Endothelial cell of umbilical vein (primary cell): Measurements from ENCODE around the gene KCTD11. TPM values are rescaled to one million over a fixed set of nuclear protein-coding genes. Genes with fewer than 3 reads are reported as not detected.

ENCODE experiments used
- BruUV-seq: library from RNA; stranded (reverse); fragments of 400-500 nt; replicated peaks from 2 replicates; lab custom pipeline; 2021; lab: Mats Ljungman, UMichigan
- CTCF ChIA-PET: fragments of 300-600, 350-600 bp; sonication (Branson Sonifier 250); formaldehyde crosslinking; loops from one replicate; lab custom pipeline; 2021; ENCODE audit warnings: antibody characterized with exemption, inconsistent platforms; lab: Charles Lee
- POLR2A ChIA-PET: fragments of 300-600, 350-600 bp; sonication (Branson Sonifier 250); formaldehyde crosslinking; loops from one replicate; lab custom pipeline; 2021; ENCODE audit warnings: antibody characterized with exemption, inconsistent platforms; lab: Charles Lee
- DNase-seq: peaks from one replicate; pipeline ENCODE4 v3.0.0-alpha.2; 2011; ENCODE audit warnings: low read depth, low spot score
- FAIRE-seq: peaks from 2 replicates; lab custom pipeline; 2011; peaks lifted over from hg19 to GRCh38; lab: Jason Lieb, UNC
- H2AFZ ChIP-seq: 2 replicates; pipeline ENCODE4 v1.6.0; 2012; ENCODE audit warnings: low read depth, low read length, control low read depth, inconsistent platforms
- H3K27ac ChIP-seq: 2 replicates; pipeline ENCODE4 v1.5.1; 2011; ENCODE audit warnings: low read depth, mild to moderate bottlenecking, control low read depth, low read length, moderate library complexity; ENCODE audit not compliant: insufficient read depth
- H3K27me3 ChIP-seq, 2 experiments: 2 replicates each; pipeline versions ENCODE4 v1.6.0 to v1.6.1; 2011; ENCODE audit warnings: low read length in 2 of 2, mixed read lengths in 1 of 2; ENCODE audit not compliant: control insufficient read depth in 2 of 2, insufficient read depth in 2 of 2
- H3K36me3 ChIP-seq, 2 experiments: 2 replicates in 1 of 2; 3 replicates in 1 of 2; pipeline ENCODE4 v1.5.1; 2011; ENCODE audit warnings: low read length in 2 of 2, mild to moderate bottlenecking in 1 of 2, moderate library complexity in 1 of 2; ENCODE audit not compliant: control insufficient read depth in 2 of 2, insufficient read depth in 2 of 2; ENCODE audit errors: extremely low read depth in 1 of 2
- H3K4me1 ChIP-seq: 3 replicates; pipeline ENCODE4 v1.5.1; 2011; ENCODE audit warnings: mild to moderate bottlenecking, low read length; ENCODE audit not compliant: control insufficient read depth, insufficient read depth; ENCODE audit errors: extremely low read depth
- H3K4me2 ChIP-seq: 2 replicates; pipeline ENCODE4 v1.6.1; 2011; ENCODE audit warnings: low read length, control low read depth, mixed read lengths; ENCODE audit not compliant: insufficient read depth
- H3K4me3 ChIP-seq, 3 experiments: fragments of 200-600 bp in 1 of 3; sonication (generic), shearing (Covaris generic) in 1 of 3; replicated peaks in 1 of 3; 2 replicates each; pipeline ENCODE4 v1.5.1; 2011 to 2016; ENCODE audit warnings: control low read depth in 3 of 3, low read length in 3 of 3, mild to moderate bottlenecking in 2 of 3, inconsistent platforms in 1 of 3, low read depth in 1 of 3, moderate library complexity in 1 of 3; ENCODE audit not compliant: insufficient read depth in 1 of 3
- H3K79me2 ChIP-seq: 2 replicates; pipeline ENCODE4 v1.6.0; 2012; ENCODE audit warnings: low read length, inconsistent platforms; ENCODE audit not compliant: control insufficient read depth, insufficient read depth
- H3K9ac ChIP-seq: replicated peaks from 2 replicates; pipeline ENCODE3; 2011; ENCODE audit warnings: low read length, control low read depth; ENCODE audit not compliant: insufficient read depth; ENCODE audit errors: extremely low read depth
- H3K9me1 ChIP-seq: replicated peaks from 3 replicates; pipeline ENCODE4 v1.6.0; 2011; ENCODE audit warnings: mild to moderate bottlenecking, low read length; ENCODE audit not compliant: control insufficient read depth, insufficient read depth; ENCODE audit errors: extremely low read depth
- H3K9me3 ChIP-seq: replicated peaks from 2 replicates; pipeline ENCODE4 v1.5.1; 2012; ENCODE audit warnings: low read length, inconsistent platforms; ENCODE audit not compliant: control insufficient read depth, insufficient read depth
- H4K20me1 ChIP-seq: replicated peaks from 2 replicates; pipeline ENCODE3; 2011; ENCODE audit warnings: mild to moderate bottlenecking, low read length; ENCODE audit not compliant: control insufficient read depth, insufficient read depth; ENCODE audit errors: extremely low read depth
- CTCF ChIP-seq, 2 donors: IDR thresholded peaks; 1 replicate in 1 of 2; 2 replicates in 1 of 2; pipeline ENCODE4 v1.5.1; 2011; ENCODE audit warnings: low read length in 2 of 2, mild to moderate bottlenecking in 2 of 2, moderate library complexity in 2 of 2, control low read depth in 1 of 2, inconsistent platforms in 1 of 2, low read depth in 1 of 2; ENCODE audit not compliant: insufficient read depth in 1 of 2; ENCODE audit errors: extremely low read depth in 1 of 2
- EZH2 ChIP-seq: IDR thresholded peaks from 2 replicates; pipeline ENCODE4 v1.6.1; 2012; ENCODE audit warnings: borderline replicate concordance, low read depth, mild to moderate bottlenecking, moderate library complexity, low read length, inconsistent platforms; ENCODE audit not compliant: severe bottlenecking
- FOS ChIP-seq: IDR thresholded peaks from 2 replicates; pipeline ENCODE4 v1.6.1; 2011; ENCODE audit warnings: mild to moderate bottlenecking, low read length, moderate library complexity, borderline replicate concordance; ENCODE audit not compliant: insufficient read depth
- GATA2 ChIP-seq: IDR thresholded peaks from 2 replicates; pipeline ENCODE4 v1.7.0; 2011; ENCODE audit warnings: low read depth, mild to moderate bottlenecking, moderate library complexity, mixed read lengths, low read length; ENCODE audit not compliant: insufficient read length, insufficient read depth
- JUN ChIP-seq: IDR thresholded peaks from 2 replicates; pipeline ENCODE4 v1.6.1; 2011; ENCODE audit warnings: borderline replicate concordance, low read depth; ENCODE audit not compliant: insufficient read length, insufficient read depth
- MAX ChIP-seq: IDR thresholded peaks from 2 replicates; pipeline ENCODE4 v1.6.1; 2011; ENCODE audit not compliant: insufficient read depth, insufficient read length
- MYC ChIP-seq: IDR thresholded peaks from one replicate; pipeline ENCODE4 v1.6.1; 2011; ENCODE audit warnings: mild to moderate bottlenecking, low read depth, low read length
- POLR2A ChIP-seq: IDR thresholded peaks from 2 replicates; pipeline ENCODE4 v1.6.1; 2012; ENCODE audit warnings: low read depth, mild to moderate bottlenecking, control low read depth, low read length
- POLR2AphosphoS5 ChIP-seq: IDR thresholded peaks from 2 replicates; pipeline ENCODE4 v1.6.1; 2012; ENCODE audit warnings: low read depth, mild to moderate bottlenecking, control low read depth, low read length, moderate library complexity; ENCODE audit not compliant: insufficient read depth
- dilution Hi-C: fragments of 300-500 bp; cut with MboI; formaldehyde crosslinking; loops from one replicate; pipeline ENCODE4 v1.15.0; 2019; ENCODE audit warnings: low sequenced_read_pairs; ENCODE audit not compliant: extremely low pct_ligation_motif_present
- intact Hi-C: fragments of 100-400 bp; cut with micrococcal nuclease; formaldehyde crosslinking; loops from one replicate; pipeline ENCODE4 v1.10.0; 2022
- polyA plus RNA-seq, 4 experiments: library from polyadenylated mRNA; depleted of rRNA in 3 of 4; stranded (reverse) in 3 of 4; unstranded in 1 of 4; fragments of >200 nt; gene quantifications; 2 replicates each; pipeline versions ENCODE4 v1.2.1 to v1.2.3, GENCODE V29; 2011 to 2012; ENCODE audit warnings: missing spikeins in 1 of 4
- total RNA-seq: library from RNA; stranded (reverse); gene quantifications from 2 replicates; pipeline ENCODE4 v1.2.3, GENCODE V29; 2021

KCTD11 gene
- total and polyA plus RNA-seq, 2 donors (not counting 3 experiments of a cell fraction or from before 2014, with no cell fraction given) = 3.8 to 6.5 TPM

- peaks cover 4% of the 10 kb centered on the region for H4K20me1 ChIP-seq
- H3K27me3 ChIP-seq = no peaks in the 10 kb centered on the region
- TF ChIP-seq POLR2AphosphoS5 (peak; percentile 10), GATA2 (no peak)
- no peaks in the 10 kb centered on the region for H3K9me3 ChIP-seq
- no peaks in the 10 kb centered on the region for H3K9me1 ChIP-seq
- no peak overlapping the region for H3K9ac ChIP-seq
- no peak for FAIRE-seq
- H2AFZ ChIP-seq = no peak overlapping the region
- POLR2A ChIA-PET = no interaction called here
- peaks cover 31 to 38% of the 10 kb centered on the region in 2 experiments for H3K36me3 ChIP-seq
- CTCF ChIA-PET = no interaction called here
- H3K4me1 ChIP-seq = peaks cover 32% of the 10 kb centered on the region
- peaks cover 49% of the 10 kb centered on the region for H3K79me2 ChIP-seq
- DNase-seq = no peak
- dilution Hi-C loops = no loop called here
- no peak overlapping the region for H3K4me2 ChIP-seq
- H3K27ac ChIP-seq = no peak overlapping the region
- H3K4me3 ChIP-seq = no peak overlapping the region
- BruUV-seq = no TSS peak
- intact Hi-C loops = no loop called here
Observed at GRCh38 chr17:7311110-7311705, 40.8 kb upstream of the KCTD11 start.

- Histone ChIP-seq H3K9ac (no peak overlapping the region), H3K4me1 (peaks cover 35% of the 10 kb centered on the region), H3K9me1 (no peaks in the 10 kb centered on the region), H3K27me3 (no peaks in the 10 kb centered on the region), H3K79me2 (peaks cover 48% of the 10 kb centered on the region), H3K36me3 (peaks cover 31 to 40% of the 10 kb centered on the region in 2 experiments), H3K27ac (no peak overlapping the region), H2AFZ (no peak overlapping the region), H3K4me3 (no peak overlapping the region), H3K4me2 (no peak overlapping the region), H3K9me3 (no peaks in the 10 kb centered on the region), H4K20me1 (peaks cover 4% of the 10 kb centered on the region)
- DNase-seq (no peak), FAIRE-seq (no peak)
- TF ChIP-seq GATA2 = no peak
- no peak for TF ChIP-seq FOS
- TF ChIP-seq JUN = no peak
- no peak for TF ChIP-seq EZH2
- no peak for TF ChIP-seq POLR2AphosphoS5
- no peak for TF ChIP-seq CTCF (IDR thresholded peaks at IDR 0.05; ENCODE audit: extremely low read depth in 1 of 2, insufficient read depth in 1 of 2, low read depth in 1 of 2, low read length in 2 of 2)
- TF ChIP-seq MAX = no peak
- no peak for TF ChIP-seq MYC
- TF ChIP-seq POLR2A = no peak
- POLR2A ChIA-PET = no interaction called here
- CTCF ChIA-PET = interaction anchor here (1.2 kb wide), 1 partner anchor 31 kb away, joined by 5 read pairs; the partner anchor contains the start of gene SLC2A4
- dilution Hi-C loops = no loop called here
- BruUV-seq = no TSS peak
- intact Hi-C loops = no loop called here
Observed at GRCh38 chr17:7312432-7313087, 39.4 kb upstream of the KCTD11 start.
